ENCODE results near the gene ACSM3. TPM values are rescaled to one million over a fixed set of nuclear protein-coding genes. Genes with fewer than 3 reads are reported as not detected.

Gene ACSM3
- polyA plus RNA-seq, 2 of the 4 experiments (the other 2 are of a cell fraction): 2.9 to 15.7 TPM

DNA sequence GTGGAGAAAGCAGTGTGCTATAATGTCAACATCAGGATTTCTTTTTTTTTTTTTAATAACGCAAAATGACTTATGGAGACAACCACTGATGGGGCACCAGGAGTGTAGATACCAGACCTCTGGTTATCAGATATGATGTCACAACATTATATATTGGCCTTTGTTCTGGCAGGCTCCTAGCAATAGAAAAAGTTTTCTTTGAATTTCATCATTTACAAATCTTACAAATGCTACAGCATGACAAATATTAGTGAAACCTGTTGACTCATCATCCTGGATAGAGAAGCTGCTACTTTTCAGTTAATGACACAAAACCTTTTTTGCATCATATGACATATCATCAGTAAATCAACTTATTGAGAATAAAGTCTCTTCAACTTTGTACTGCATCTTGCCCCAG lies 28.3 kb upstream of the ACSM3 start (continued):
- TF ChIP-seq, protein P1, sequence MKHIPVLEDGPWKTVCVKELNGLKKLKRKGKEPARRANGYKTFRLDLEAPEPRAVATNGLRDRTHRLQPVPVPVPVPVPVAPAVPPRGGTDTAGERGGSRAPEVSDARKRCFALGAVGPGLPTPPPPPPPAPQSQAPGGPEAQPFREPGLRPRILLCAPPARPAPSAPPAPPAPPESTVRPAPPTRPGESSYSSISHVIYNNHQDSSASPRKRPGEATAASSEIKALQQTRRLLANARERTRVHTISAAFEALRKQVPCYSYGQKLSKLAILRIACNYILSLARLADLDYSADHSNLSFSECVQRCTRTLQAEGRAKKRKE (CRISPR knock-in tag; IDR thresholded peaks at IDR 0.05; ENCODE audit: low read depth): no peak
- TF ChIP-seq EHF (CRISPR knock-in tag; IDR thresholded peaks at IDR 0.05) (no peak), FOSL2 (IDR thresholded peaks at IDR 0.05) (no peak), FOSL2 (CRISPR knock-in tag; IDR thresholded peaks at IDR 0.05) (no peak)

DNA sequence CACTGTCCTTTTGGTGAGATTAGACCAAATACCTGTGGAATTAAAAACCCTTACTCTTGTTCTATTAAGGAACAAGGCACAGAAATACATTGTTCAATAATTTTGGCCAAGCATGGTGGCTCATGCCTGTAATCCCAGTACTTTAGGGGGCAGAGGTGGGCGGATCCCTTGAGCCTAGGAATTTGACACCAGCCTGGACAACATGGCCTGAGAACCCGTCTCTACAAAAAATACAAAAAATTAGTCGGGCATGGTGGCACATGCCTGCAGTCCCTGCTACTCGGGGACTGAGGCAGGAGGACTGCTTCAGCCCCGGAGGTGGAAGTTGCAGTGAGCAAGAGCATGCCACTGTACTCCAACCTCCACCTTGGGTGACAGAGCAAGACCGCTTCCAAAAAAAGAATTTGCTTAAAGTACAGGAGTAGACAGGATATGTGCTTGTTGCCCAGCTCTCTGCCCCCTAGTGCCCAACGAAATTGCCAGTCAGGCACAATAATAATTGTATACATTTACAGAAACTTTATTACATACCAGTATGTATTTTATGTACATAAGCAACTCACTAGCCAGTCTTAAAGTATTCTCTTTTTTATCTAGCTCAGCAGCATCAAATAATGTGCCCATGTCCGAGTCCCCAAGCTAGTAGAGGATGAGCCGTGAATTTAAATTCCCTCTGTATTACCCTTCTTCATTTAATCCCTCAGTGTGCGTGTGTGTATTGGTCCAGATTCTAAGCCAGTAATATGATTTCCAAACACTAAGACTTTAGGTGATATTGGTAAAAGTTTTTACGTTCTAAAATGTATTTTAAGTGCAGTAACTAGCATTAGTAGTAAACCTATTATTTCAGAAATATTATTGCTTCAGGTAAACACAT lies 23.6 kb upstream of the ACSM3 start:
- CTCF ChIA-PET: interaction anchor here (1.4 to 1.6 kb wide), 3 partner anchors 9 to 109 kb away, joined by 3 to 6 read pairs (median 4); partner anchors contain the start of genes ERI2 and REXO5

DNA sequence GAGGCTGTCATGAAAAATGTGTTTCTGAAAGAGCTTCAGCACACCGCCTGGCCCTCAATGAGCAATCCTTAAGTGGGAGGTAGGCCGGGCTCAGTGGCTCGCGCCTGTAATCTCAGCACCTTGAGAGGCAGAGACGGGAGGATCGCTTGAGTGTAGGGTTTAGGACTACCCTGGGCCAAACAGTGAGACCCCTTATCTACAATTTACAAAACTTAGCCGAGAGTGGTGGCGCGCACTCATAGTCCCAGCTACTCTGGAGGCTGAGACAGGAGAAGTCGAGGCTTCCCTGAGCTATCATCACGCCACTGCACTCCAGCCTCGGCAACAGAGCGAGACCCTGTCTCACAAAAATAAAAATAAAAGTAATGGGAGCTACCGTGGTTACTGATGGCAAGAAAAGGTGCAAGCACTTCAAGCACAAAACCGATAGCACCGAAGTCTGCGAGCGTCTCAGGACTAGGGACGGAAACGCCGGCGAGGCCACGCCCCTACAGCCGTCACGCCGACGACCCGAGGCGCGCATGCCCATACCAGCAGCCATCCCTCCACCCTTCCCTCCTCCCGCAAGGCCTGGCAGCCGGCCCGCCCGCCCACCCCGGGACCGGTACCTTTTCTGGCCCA lies 22.8 kb upstream of the ACSM3 start:
- peak; percentile 95 for ATAC-seq
- 1% methylated on average over 23 of the region's 36 CpGs for WGBS (ENCODE audit: missing lambda C conversion rate)
- H3K27ac ChIP-seq: peak overlapping the region; percentile 95 to 96
- FAIRE-seq: no peak
- H3K4me2 ChIP-seq: peak overlapping the region; percentile 85
- ChIA-PET POLR2A (interaction anchor here (1.5 to 1.7 kb wide), 2 partner anchors 13 to 23 kb away, joined by 4 to 6 read pairs; partner anchors contain the start of gene ACSM3), CTCF (interaction anchor here (1.4 to 1.6 kb wide), 3 partner anchors 10 to 108 kb away, joined by 3 to 6 read pairs (median 4); partner anchors contain the start of genes ERI2 and REXO5)
- H3K4me1 ChIP-seq: peaks cover 6% of the 10 kb centered on the region
- H3K4me3 ChIP-seq: peak overlapping the region; percentile 89
- peak; percentile 83 to 89 for DNase-seq (ENCODE audit: low read depth in 1 of 2, low spot score in 1 of 2)
- no peak for TF ChIP-seq POLR2A (IDR thresholded peaks at IDR 0.05; ENCODE audit: low read length)
- TF ChIP-seq MAFK (IDR thresholded peaks at IDR 0.05; ENCODE audit: partially characterized antibody): no peak
- TF ChIP-seq, protein P2, sequence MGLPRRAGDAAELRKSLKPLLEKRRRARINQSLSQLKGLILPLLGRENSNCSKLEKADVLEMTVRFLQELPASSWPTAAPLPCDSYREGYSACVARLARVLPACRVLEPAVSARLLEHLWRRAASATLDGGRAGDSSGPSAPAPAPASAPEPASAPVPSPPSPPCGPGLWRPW (IDR thresholded peaks at IDR 0.05): no peak
- TF ChIP-seq, protein P3, sequence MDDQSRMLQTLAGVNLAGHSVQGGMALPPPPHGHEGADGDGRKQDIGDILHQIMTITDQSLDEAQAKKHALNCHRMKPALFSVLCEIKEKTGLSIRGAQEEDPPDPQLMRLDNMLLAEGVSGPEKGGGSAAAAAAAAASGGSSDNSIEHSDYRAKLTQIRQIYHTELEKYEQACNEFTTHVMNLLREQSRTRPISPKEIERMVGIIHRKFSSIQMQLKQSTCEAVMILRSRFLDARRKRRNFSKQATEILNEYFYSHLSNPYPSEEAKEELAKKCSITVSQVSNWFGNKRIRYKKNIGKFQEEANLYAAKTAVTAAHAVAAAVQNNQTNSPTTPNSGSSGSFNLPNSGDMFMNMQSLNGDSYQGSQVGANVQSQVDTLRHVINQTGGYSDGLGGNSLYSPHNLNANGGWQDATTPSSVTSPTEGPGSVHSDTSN (IDR thresholded peaks at IDR 0.05): no peak
- no peak for TF ChIP-seq RCOR1 (IDR thresholded peaks at IDR 0.05; ENCODE audit: low read depth, low read length)
- TF ChIP-seq, protein P4, sequence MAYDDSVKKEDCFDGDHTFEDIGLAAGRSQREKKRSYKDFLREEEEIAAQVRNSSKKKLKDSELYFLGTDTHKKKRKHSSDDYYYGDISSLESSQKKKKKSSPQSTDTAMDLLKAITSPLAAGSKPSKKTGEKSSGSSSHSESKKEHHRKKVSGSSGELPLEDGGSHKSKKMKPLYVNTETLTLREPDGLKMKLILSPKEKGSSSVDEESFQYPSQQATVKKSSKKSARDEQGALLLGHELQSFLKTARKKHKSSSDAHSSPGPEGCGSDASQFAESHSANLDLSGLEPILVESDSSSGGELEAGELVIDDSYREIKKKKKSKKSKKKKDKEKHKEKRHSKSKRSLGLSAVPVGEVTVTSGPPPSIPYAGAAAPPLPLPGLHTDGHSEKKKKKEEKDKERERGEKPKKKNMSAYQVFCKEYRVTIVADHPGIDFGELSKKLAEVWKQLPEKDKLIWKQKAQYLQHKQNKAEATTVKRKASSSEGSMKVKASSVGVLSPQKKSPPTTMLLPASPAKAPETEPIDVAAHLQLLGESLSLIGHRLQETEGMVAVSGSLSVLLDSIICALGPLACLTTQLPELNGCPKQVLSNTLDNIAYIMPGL (CRISPR knock-in tag; IDR thresholded peaks at IDR 0.05; ENCODE audit: borderline replicate concordance): no peak
- peak in 1 of 2 experiments; percentile 13; a peak in 1 of 5 replicates for TF ChIP-seq JUN (IDR thresholded peaks at IDR 0.05)
- no peak for TF ChIP-seq ZSCAN20 (CRISPR knock-in tag; IDR thresholded peaks at IDR 0.05)
- no peaks in the 10 kb centered on the region for H3K9me3 ChIP-seq

More for the DNA sequence above, 23.6 kb upstream of the ACSM3 start:
- TF ChIP-seq, protein P5, sequence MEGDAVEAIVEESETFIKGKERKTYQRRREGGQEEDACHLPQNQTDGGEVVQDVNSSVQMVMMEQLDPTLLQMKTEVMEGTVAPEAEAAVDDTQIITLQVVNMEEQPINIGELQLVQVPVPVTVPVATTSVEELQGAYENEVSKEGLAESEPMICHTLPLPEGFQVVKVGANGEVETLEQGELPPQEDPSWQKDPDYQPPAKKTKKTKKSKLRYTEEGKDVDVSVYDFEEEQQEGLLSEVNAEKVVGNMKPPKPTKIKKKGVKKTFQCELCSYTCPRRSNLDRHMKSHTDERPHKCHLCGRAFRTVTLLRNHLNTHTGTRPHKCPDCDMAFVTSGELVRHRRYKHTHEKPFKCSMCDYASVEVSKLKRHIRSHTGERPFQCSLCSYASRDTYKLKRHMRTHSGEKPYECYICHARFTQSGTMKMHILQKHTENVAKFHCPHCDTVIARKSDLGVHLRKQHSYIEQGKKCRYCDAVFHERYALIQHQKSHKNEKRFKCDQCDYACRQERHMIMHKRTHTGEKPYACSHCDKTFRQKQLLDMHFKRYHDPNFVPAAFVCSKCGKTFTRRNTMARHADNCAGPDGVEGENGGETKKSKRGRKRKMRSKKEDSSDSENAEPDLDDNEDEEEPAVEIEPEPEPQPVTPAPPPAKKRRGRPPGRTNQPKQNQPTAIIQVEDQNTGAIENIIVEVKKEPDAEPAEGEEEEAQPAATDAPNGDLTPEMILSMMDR (IDR thresholded peaks at IDR 0.05): peak; percentile 44
- TF ChIP-seq MAFK (IDR thresholded peaks at IDR 0.05; ENCODE audit: partially characterized antibody): peak; percentile 24
- TF ChIP-seq HOXB5 (CRISPR knock-in tag; IDR thresholded peaks at IDR 0.05): no peak
- Histone ChIP-seq H3K4me2 (peak overlapping the region; percentile 85), H3K4me1 (peaks cover 6% of the 10 kb centered on the region), H3K27ac (peak overlapping the region; percentile 95 to 96), H3K4me3 (peak overlapping the region; percentile 89), H3K9me3 (no peaks in the 10 kb centered on the region)
- 38% methylated on average over 11 of the region's 11 CpGs for WGBS (ENCODE audit: missing lambda C conversion rate)
- peak; percentile 17 to 21 for DNase-seq (ENCODE audit: low read depth in 1 of 2, low spot score in 1 of 2)
- peak; percentile 28 to 49; a peak in 4 of 6 replicates for ATAC-seq
- POLR2A ChIA-PET: interaction anchor here (1.5 to 1.7 kb wide), 2 partner anchors 14 to 24 kb away, joined by 4 to 6 read pairs; partner anchors contain the start of gene ACSM3
- FAIRE-seq: no peak

Data from A549 (cell line).